GM21515 (cell line): Measurements from ENCODE around the gene RPL28.
"Not testable (repeated sequence)": the region's sequence is repeated elsewhere in the genome, so short reads cannot be mapped to it uniquely, and the experiment has no call there.

ENCODE experiments used
- ATAC-seq: cut with Tn5 transposase; IDR thresholded peaks from one replicate; pipeline ENCODE4 v1.9.1; 2021; ENCODE audit not compliant: unreplicated experiment

RPL28 gene

GRCh38 chr19:55421281-55421680, 35.5 kb downstream of the RPL28 start:
- not testable (repeated sequence) for ATAC-seq

GRCh38 chr19:55423225-55424005, 37.7 kb downstream of the RPL28 start:
- no peak for ATAC-seq

GRCh38 chr19:55424518-55424917, 38.8 kb downstream of the RPL28 start:
- no peak for ATAC-seq

GRCh38 chr19:55426042-55426441, 40.3 kb downstream of the RPL28 start:
- ATAC-seq: no peak

GRCh38 chr19:55431183-55431582, 45.5 kb downstream of the RPL28 start:
- no peak for ATAC-seq

GRCh38 chr19:55432241-55432959, 46.7 kb downstream of the RPL28 start:
- no peak for ATAC-seq

- ATAC-seq: no peak
Observed at GRCh38 chr19:55433292-55433691, 47.6 kb downstream of the RPL28 start.

- ATAC-seq: no peak
Observed at GRCh38 chr19:55434356-55434919, 48.7 kb downstream of the RPL28 start.

- no peak for ATAC-seq
Observed at GRCh38 chr19:55435020-55435419, 49.3 kb downstream of the RPL28 start.

- ATAC-seq: no peak
Observed at GRCh38 chr19:55436847-55437246, 51.1 kb downstream of the RPL28 start.

GRCh38 chr19:55437410-55437809, 51.7 kb downstream of the RPL28 start:
- no peak for ATAC-seq

GRCh38 chr19:55439052-55439451, 53.3 kb downstream of the RPL28 start:
- ATAC-seq: no peak

GRCh38 chr19:55440411-55441105, 54.8 kb downstream of the RPL28 start:
- no peak for ATAC-seq

- ATAC-seq: no peak
Observed at GRCh38 chr19:55441319-55441691, 55.6 kb downstream of the RPL28 start.

GRCh38 chr19:55441692-55442321, 56.1 kb downstream of the RPL28 start:
- ATAC-seq: no peak

GRCh38 chr19:55442372-55442961, 56.7 kb downstream of the RPL28 start:
- ATAC-seq: no peak

- ATAC-seq: no peak
Observed at GRCh38 chr19:55443045-55443823, 57.5 kb downstream of the RPL28 start, which contains the start of gene SHISA7. Gene SHISA7, minus strand, starts transcription at chr19:55443300. Its CDS starts 437 bp downstream, at chr19:55442863.

- no peak for ATAC-seq
Observed at GRCh38 chr19:55443824-55444480, 58.2 kb downstream of the RPL28 start.

GRCh38 chr19:55444646-55445045, 58.9 kb downstream of the RPL28 start:
- ATAC-seq: no peak
